Measurements from ENCODE around the gene AZI2. TPM values are rescaled to one million over a fixed set of nuclear protein-coding genes. Genes with fewer than 3 reads are reported as not detected.

Gene AZI2
- 49.1 and 50.9 TPM in 2 replicates for total RNA-seq

DNA sequence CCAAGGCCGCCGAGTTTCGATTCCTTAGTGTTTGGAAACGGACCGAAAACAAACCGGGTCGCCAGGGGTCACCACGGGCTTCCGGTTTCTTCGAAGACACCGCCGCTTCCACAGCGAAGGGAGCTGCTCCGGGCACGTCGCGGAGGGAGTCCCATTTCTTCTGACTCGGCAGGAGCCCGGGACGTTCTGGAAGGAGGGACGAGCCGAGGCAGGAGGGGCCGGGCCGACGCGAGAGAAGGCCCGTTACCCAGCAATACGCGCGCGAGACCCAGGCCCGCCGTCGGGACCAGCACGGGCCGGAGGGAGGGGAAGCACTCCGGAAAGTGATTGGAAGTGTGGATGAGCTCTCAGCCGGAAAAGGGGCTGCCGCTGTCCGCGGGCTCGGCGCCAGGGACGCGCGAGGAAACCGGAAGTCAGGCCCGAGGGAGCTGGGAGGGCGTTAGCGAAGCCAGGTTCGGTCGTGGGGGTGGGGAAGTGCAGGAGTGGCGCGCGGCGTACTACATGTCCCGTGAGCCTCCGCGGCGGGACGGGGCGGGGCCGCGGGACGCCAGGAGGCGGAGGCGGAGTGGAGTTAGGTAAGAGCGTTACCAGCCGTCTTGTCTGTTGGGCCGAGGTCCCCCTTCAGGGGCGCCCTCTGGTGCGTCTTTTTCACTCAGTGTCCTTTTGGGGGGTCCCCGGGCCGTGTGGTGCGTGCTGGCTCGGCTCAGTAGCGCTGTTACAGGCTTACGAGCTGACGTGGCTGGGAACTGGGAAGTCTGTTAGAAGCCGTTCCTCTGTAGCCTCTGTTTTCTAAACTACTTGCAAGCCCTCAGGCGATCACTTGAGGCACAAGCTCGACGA, at the start of gene AZI2, which contains the start of gene ZCWPW2:
AZI2 (minus strand) TSS at position 196 of the 840 bp plus-strand sequence. CDS start 8,207 bp downstream, outside the sequence.
ZCWPW2 (plus strand) TSS at position 93 of the 840 bp plus-strand sequence. CDS start 64,348 bp downstream, outside the sequence.

Other genes starting within 250 kb of the AZI2 start
- 8.1 and 12.0 TPM in 2 replicates for gene CMC1, start 107.2 kb downstream of the AZI2 start, total RNA-seq
- 0.36 and 0.65 TPM in 2 replicates for gene ZCWPW2, start 103 bp downstream of the AZI2 start, total RNA-seq